Measurements from ENCODE around the gene LTBP1.

The LTBP1 gene

GRCh38 chr2:33186937-33187336 lies 240.2 kb downstream of the LTBP1 start:
- no peak overlapping the region for H4K12ac ChIP-seq (ENCODE audit: low read depth, low read length)

GRCh38 chr2:33188799-33189198 lies 242.0 kb downstream of the LTBP1 start:
- Histone ChIP-seq H3K4me2 (ENCODE audit: low read length) (no peak overlapping the region), H2AFZ (ENCODE audit: insufficient read depth, low read length, poor library complexity) (no peak overlapping the region), H3K27ac (ENCODE audit: low read depth, low read length) (no peak overlapping the region), H3K4me3 (ENCODE audit: low read depth, low read length) (no peak overlapping the region), H3K18ac (ENCODE audit: low read length) (no peak overlapping the region), H3K4ac (ENCODE audit: low read depth, low read length) (no peak overlapping the region), H4K12ac (ENCODE audit: low read depth, low read length) (no peak overlapping the region), H4K91ac (ENCODE audit: low read depth, low read length) (no peak overlapping the region), H3K36me3 (ENCODE audit: control insufficient read depth in 1 of 2, insufficient read depth in 2 of 2, low read length in 2 of 2) (peaks cover 0 to 2% of the 10 kb centered on the region in 2 experiments), H3K79me2 (ENCODE audit: control insufficient read depth, insufficient read depth, low read length, poor library complexity) (no peaks in the 10 kb centered on the region), H3K14ac (ENCODE audit: low read length) (no peak overlapping the region), H3K9ac (ENCODE audit: low read length) (no peak overlapping the region), H2BK120ac (ENCODE audit: insufficient read depth, low read length, poor library complexity) (no peak overlapping the region), H3K23ac (ENCODE audit: low read length) (no peak overlapping the region), H3K4me1 (ENCODE audit: control insufficient read depth in 1 of 2, insufficient read depth in 2 of 2, low read length in 2 of 2) (no peaks in the 10 kb centered on the region), H3K9me3 (ENCODE audit: insufficient read depth, low read depth, low read length) (no peaks in the 10 kb centered on the region), H2BK12ac (ENCODE audit: low read length) (no peak overlapping the region), H4K8ac (ENCODE audit: low read depth, low read length) (no peak overlapping the region), H3K27me3 (ENCODE audit: insufficient read depth, low read length) (no peaks in the 10 kb centered on the region), H2AK5ac (ENCODE audit: low read length) (no peak overlapping the region), H2BK5ac (ENCODE audit: low read depth, low read length, poor library complexity) (no peak overlapping the region), H3K79me1 (ENCODE audit: low read length) (no peaks in the 10 kb centered on the region)
- DNase-seq, result no peak
- no CpG with 5 or more reads among the region's 3 CpGs for WGBS (ENCODE audit: extremely low coverage, insufficient coverage, insufficient read length)

More at GRCh38 chr2:33186937-33187336, 240.2 kb downstream of the LTBP1 start:
- Histone ChIP-seq H2BK12ac (ENCODE audit: low read length) (no peak overlapping the region), H3K79me1 (ENCODE audit: low read length) (no peaks in the 10 kb centered on the region), H3K4ac (ENCODE audit: low read depth, low read length) (no peak overlapping the region), H3K9me3 (ENCODE audit: insufficient read depth, low read depth, low read length) (no peaks in the 10 kb centered on the region), H3K18ac (ENCODE audit: low read length) (no peak overlapping the region), H3K23ac (ENCODE audit: low read length) (no peak overlapping the region), H2BK120ac (ENCODE audit: insufficient read depth, low read length, poor library complexity) (no peak overlapping the region), H2AK5ac (ENCODE audit: low read length) (no peak overlapping the region), H3K9ac (ENCODE audit: low read length) (no peak overlapping the region), H3K27me3 (ENCODE audit: insufficient read depth, low read length) (no peaks in the 10 kb centered on the region), H2BK5ac (ENCODE audit: low read depth, low read length, poor library complexity) (no peak overlapping the region), H3K36me3 (ENCODE audit: control insufficient read depth in 1 of 2, insufficient read depth in 2 of 2, low read length in 2 of 2) (peaks cover 0 to 2% of the 10 kb centered on the region in 2 experiments), H4K91ac (ENCODE audit: low read depth, low read length) (no peak overlapping the region), H3K14ac (ENCODE audit: low read length) (no peak overlapping the region), H3K4me1 (ENCODE audit: control insufficient read depth in 1 of 2, insufficient read depth in 2 of 2, low read length in 2 of 2) (no peaks in the 10 kb centered on the region), H4K8ac (ENCODE audit: low read depth, low read length) (no peak overlapping the region), H3K27ac (ENCODE audit: low read depth, low read length) (no peak overlapping the region), H2AFZ (ENCODE audit: insufficient read depth, low read length, poor library complexity) (no peak overlapping the region), H3K79me2 (ENCODE audit: control insufficient read depth, insufficient read depth, low read length, poor library complexity) (no peaks in the 10 kb centered on the region), H3K4me2 (ENCODE audit: low read length) (no peak overlapping the region), H3K4me3 (ENCODE audit: low read depth, low read length) (no peak overlapping the region)
- DNase-seq, result peak; percentile 88 to 93
- WGBS (ENCODE audit: extremely low coverage, insufficient coverage, insufficient read length), result no CpG with 5 or more reads among the region's 6 CpGs

- no peaks in the 10 kb centered on the region for H3K79me2 ChIP-seq (ENCODE audit: control insufficient read depth, insufficient read depth, low read length, poor library complexity)
- no peaks in the 10 kb centered on the region for H3K27me3 ChIP-seq (ENCODE audit: insufficient read depth, low read length)
- H2AK5ac ChIP-seq (ENCODE audit: low read length), result no peak overlapping the region
- H3K79me1 ChIP-seq (ENCODE audit: low read length), result no peaks in the 10 kb centered on the region
- no peak overlapping the region for H4K12ac ChIP-seq (ENCODE audit: low read depth, low read length)
- DNase-seq, result no peak
- no CpG with 5 or more reads among the region's 5 CpGs for WGBS (ENCODE audit: extremely low coverage, insufficient coverage, insufficient read length)
- no peak overlapping the region for H3K4me3 ChIP-seq (ENCODE audit: low read depth, low read length)
- H4K8ac ChIP-seq (ENCODE audit: low read depth, low read length), result no peak overlapping the region
- H3K23ac ChIP-seq (ENCODE audit: low read length), result no peak overlapping the region
- H3K27ac ChIP-seq (ENCODE audit: low read depth, low read length), result no peak overlapping the region
- H3K9me3 ChIP-seq (ENCODE audit: insufficient read depth, low read depth, low read length), result no peaks in the 10 kb centered on the region
- peaks cover 0 to 2% of the 10 kb centered on the region in 2 experiments for H3K36me3 ChIP-seq (ENCODE audit: control insufficient read depth in 1 of 2, insufficient read depth in 2 of 2, low read length in 2 of 2)
- H4K91ac ChIP-seq (ENCODE audit: low read depth, low read length), result no peak overlapping the region
- no peak overlapping the region for H3K18ac ChIP-seq (ENCODE audit: low read length)
- no peak overlapping the region for H3K4me2 ChIP-seq (ENCODE audit: low read length)
- no peaks in the 10 kb centered on the region for H3K4me1 ChIP-seq (ENCODE audit: control insufficient read depth in 1 of 2, insufficient read depth in 2 of 2, low read length in 2 of 2)
- no peak overlapping the region for H2BK5ac ChIP-seq (ENCODE audit: low read depth, low read length, poor library complexity)
- no peak overlapping the region for H3K9ac ChIP-seq (ENCODE audit: low read length)
- H2AFZ ChIP-seq (ENCODE audit: insufficient read depth, low read length, poor library complexity), result no peak overlapping the region
- H2BK12ac ChIP-seq (ENCODE audit: low read length), result no peak overlapping the region
- no peak overlapping the region for H2BK120ac ChIP-seq (ENCODE audit: insufficient read depth, low read length, poor library complexity)
- no peak overlapping the region for H3K14ac ChIP-seq (ENCODE audit: low read length)
- no peak overlapping the region for H3K4ac ChIP-seq (ENCODE audit: low read depth, low read length)
Observed at GRCh38 chr2:33190393-33190937, 243.7 kb downstream of the LTBP1 start.

- Histone ChIP-seq H2BK120ac (ENCODE audit: insufficient read depth, low read length, poor library complexity) (no peak overlapping the region), H4K12ac (ENCODE audit: low read depth, low read length) (no peak overlapping the region), H4K91ac (ENCODE audit: low read depth, low read length) (no peak overlapping the region), H3K23ac (ENCODE audit: low read length) (no peak overlapping the region), H2BK12ac (ENCODE audit: low read length) (no peak overlapping the region), H2AK5ac (ENCODE audit: low read length) (no peak overlapping the region), H4K8ac (ENCODE audit: low read depth, low read length) (no peak overlapping the region), H3K4me3 (ENCODE audit: low read depth, low read length) (no peak overlapping the region), H3K14ac (ENCODE audit: low read length) (no peak overlapping the region), H3K79me1 (ENCODE audit: low read length) (no peaks in the 10 kb centered on the region), H3K4ac (ENCODE audit: low read depth, low read length) (no peak overlapping the region), H3K79me2 (ENCODE audit: control insufficient read depth, insufficient read depth, low read length, poor library complexity) (no peaks in the 10 kb centered on the region), H3K36me3 (ENCODE audit: control insufficient read depth in 1 of 2, insufficient read depth in 2 of 2, low read length in 2 of 2) (no peaks in the 10 kb centered on the region), H3K4me2 (ENCODE audit: low read length) (no peak overlapping the region), H3K9me3 (ENCODE audit: insufficient read depth, low read depth, low read length) (no peaks in the 10 kb centered on the region), H3K18ac (ENCODE audit: low read length) (no peak overlapping the region), H2AFZ (ENCODE audit: insufficient read depth, low read length, poor library complexity) (no peak overlapping the region), H3K4me1 (ENCODE audit: control insufficient read depth in 1 of 2, insufficient read depth in 2 of 2, low read length in 2 of 2) (no peaks in the 10 kb centered on the region), H2BK5ac (ENCODE audit: low read depth, low read length, poor library complexity) (no peak overlapping the region), H3K27ac (ENCODE audit: low read depth, low read length) (no peak overlapping the region), H3K9ac (ENCODE audit: low read length) (no peak overlapping the region), H3K27me3 (ENCODE audit: insufficient read depth, low read length) (no peaks in the 10 kb centered on the region)
- DNase-seq, result no peak
- WGBS (ENCODE audit: extremely low coverage, insufficient coverage, insufficient read length), result no CpG with 5 or more reads among the region's 7 CpGs
Observed at GRCh38 chr2:33195891-33196290, 249.1 kb downstream of the LTBP1 start.
